PC-9 (cell line): ENCODE data around the gene GRIFIN.

ENCODE experiments used
- EZH2 ChIP-seq: fragments of 200-600 bp; sonication (generic); IDR thresholded peaks from 2 replicates; pipeline ENCODE4 v1.8.0; 2017; ENCODE audit warnings: antibody characterized with exemption, low read depth
- TF ChIP-seq, protein P1 (sequence below): fragments of 200-600 bp; sonication (generic); conservative IDR thresholded peaks from 2 replicates; pipeline ENCODE4 v1.6.1; 2017; ENCODE audit warnings: mixed run types, antibody characterized with exemption, mild to moderate bottlenecking, moderate library complexity

DNA sequence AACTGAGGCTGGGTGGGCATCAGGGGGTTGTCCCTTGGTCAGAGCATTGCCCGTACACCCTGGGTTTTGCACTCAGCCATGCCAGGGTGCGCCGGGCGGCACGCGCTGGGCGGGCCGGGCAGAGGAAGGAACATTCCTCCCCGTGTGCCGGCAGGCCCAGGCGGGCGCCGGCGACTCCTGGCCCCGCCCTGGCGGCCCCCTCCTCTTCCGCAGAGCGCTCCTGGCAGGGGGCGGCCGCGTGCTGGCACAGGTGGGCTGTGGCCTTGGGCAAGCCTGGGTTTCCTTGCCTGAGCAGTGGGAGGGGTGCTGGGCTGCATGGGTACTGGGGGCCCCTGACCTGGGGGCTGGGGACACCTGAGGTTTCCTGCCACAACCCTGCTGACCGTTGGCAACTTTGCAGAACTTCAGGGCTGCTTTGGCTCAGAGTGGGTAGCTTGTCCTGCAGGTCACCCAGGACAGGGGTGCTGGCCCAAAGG is 47.3 kb upstream of the GRIFIN start:
- no peak for TF ChIP-seq EZH2
- TF ChIP-seq, protein P1, sequence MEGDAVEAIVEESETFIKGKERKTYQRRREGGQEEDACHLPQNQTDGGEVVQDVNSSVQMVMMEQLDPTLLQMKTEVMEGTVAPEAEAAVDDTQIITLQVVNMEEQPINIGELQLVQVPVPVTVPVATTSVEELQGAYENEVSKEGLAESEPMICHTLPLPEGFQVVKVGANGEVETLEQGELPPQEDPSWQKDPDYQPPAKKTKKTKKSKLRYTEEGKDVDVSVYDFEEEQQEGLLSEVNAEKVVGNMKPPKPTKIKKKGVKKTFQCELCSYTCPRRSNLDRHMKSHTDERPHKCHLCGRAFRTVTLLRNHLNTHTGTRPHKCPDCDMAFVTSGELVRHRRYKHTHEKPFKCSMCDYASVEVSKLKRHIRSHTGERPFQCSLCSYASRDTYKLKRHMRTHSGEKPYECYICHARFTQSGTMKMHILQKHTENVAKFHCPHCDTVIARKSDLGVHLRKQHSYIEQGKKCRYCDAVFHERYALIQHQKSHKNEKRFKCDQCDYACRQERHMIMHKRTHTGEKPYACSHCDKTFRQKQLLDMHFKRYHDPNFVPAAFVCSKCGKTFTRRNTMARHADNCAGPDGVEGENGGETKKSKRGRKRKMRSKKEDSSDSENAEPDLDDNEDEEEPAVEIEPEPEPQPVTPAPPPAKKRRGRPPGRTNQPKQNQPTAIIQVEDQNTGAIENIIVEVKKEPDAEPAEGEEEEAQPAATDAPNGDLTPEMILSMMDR: no peak
